Heart left ventricle (tissue), 13 donors: ENCODE results near the gene LSP1.

Source experiments
- POLR2A ChIP-seq, 2 donors: fragments of 450-650 bp; IDR thresholded peaks; one replicate each; pipeline ENCODE4 v1.6.1; 2017; ENCODE audit warnings: antibody characterized with exemption in 2 of 2, mild to moderate bottlenecking in 2 of 2, moderate library complexity in 2 of 2
- TF ChIP-seq, protein P1 (sequence below), 12 donors: fragments of 200-600 bp; sonication (generic) in 4 of 12; IDR thresholded peaks; one replicate each; pipeline versions ENCODE4 v1.5.0 to v1.8.0; 2018 to 2022; ENCODE audit warnings: antibody characterized with exemption in 12 of 12, mild to moderate bottlenecking in 5 of 12
- donor health status: ischemic (EF 13 %, LVEDD 7.1; RV severe dilation, severe dysfunction).
- donor health status: DM: no; HTN: yes; CAD: no.
- donor health status: DM: no; HTN: no; CAD: no.
- donor health status: ischemic (EF 25% LVEDD 6.9; RV normal size, moderate dysfunction).
- donor health status: ischemic (EF 25% LVEDD 5.7; RV mildly dilated, moderate dysfunction).
- donor health status: ischemic (EF 35%, LVEDD 5.7; RV mildly dilated, moderate dysfunction).
- donor health status: nonischemic (EF 11% LVEDD 7.7; RV severe dilation, severe dysfunction).
- donor health status: DM: yes; HTN: yes; CAD: no.
- donor health status: PGD.
- donor health status: ischemic (EF 29% LVEDD 5.4; RV normal size, mild dysfunction).
- donor health status: nonischemic (EF 23%, LVEDD 6.1; RV moderate dilation, normal function).

DNA sequence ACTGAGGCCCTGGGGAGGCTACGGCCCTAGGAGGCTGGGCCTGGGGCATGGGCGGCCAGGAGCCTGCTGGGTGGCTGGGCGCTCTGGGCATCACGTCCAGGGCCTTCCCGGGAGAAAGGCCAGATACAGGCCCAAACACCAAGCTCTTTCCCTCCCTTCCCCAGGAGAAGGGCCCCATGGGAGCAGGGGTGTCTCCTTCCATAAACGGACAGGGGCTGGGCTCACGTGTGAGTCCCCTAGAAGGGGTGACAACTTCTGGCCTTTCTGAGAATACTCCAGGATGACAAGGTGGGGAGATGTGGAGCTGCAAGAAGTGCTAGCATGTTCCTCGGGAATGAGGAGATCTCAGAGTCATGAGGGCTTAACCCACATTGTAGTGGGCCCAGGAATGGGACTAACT is 37.6 kb upstream of the LSP1 start:
- TF ChIP-seq, protein P1, sequence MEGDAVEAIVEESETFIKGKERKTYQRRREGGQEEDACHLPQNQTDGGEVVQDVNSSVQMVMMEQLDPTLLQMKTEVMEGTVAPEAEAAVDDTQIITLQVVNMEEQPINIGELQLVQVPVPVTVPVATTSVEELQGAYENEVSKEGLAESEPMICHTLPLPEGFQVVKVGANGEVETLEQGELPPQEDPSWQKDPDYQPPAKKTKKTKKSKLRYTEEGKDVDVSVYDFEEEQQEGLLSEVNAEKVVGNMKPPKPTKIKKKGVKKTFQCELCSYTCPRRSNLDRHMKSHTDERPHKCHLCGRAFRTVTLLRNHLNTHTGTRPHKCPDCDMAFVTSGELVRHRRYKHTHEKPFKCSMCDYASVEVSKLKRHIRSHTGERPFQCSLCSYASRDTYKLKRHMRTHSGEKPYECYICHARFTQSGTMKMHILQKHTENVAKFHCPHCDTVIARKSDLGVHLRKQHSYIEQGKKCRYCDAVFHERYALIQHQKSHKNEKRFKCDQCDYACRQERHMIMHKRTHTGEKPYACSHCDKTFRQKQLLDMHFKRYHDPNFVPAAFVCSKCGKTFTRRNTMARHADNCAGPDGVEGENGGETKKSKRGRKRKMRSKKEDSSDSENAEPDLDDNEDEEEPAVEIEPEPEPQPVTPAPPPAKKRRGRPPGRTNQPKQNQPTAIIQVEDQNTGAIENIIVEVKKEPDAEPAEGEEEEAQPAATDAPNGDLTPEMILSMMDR (IDR thresholded peaks at IDR 0.05): no peak
- TF ChIP-seq POLR2A (IDR thresholded peaks at IDR 0.05): no peak
